Measurements from ENCODE around the gene MSI2. TPM values are rescaled to one million over a fixed set of nuclear protein-coding genes. Genes with fewer than 3 reads are reported as not detected.

MSI2 gene
- polyA plus RNA-seq, 3 donors from 2014 or later: 0.88 to 3.6 (median 2.4) TPM

DNA sequence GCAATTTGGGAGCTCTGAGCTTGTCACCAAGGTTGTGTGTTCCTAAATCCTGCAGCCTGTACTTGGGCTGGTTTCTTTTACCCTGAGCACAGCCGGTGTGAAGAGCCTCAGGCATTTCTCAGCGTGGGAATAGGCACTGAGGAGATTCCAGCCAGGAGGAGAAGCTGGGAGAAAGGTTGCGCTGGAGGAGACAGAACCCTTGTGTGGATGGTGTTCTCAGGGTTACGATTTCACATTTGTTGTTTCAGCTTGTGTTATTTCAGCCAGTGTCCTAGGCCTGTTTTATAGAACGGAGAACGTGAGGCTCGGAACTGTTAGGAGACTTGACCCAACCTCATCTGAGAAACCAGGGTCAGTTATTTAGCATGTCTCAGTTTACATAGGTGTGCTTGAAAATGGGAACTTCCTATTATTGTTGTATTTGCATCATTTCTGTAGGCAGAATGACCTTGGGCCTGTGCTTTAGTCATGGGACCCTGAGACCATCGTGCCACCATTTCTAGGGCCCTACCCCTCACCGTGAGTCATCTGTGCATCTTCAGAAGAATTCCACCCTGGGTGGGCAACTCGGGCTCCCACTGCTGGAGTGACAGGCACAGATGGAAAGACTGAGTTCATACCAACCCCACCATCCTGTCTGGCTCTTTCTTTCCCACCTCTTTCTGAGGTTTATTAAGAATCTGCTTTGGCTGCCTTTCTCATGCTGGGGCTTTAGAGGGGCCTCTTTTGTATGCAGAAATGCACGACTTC, 134.9 kb downstream of the MSI2 start:
- Mint-ChIP-seq H3K4me3 (no peak overlapping the region), H3K27ac (no peak overlapping the region), H3K9me3 (peaks cover 0 to 19% (median 9%) of the 10 kb centered on the region in 6 donors), H3K4me1 (peaks cover 1 to 7% of the 10 kb centered on the region in 2 donors), H3K27me3 (ENCODE audit: low read depth in 3 of 3) (peaks cover 0 to 3% (median 0%) of the 10 kb centered on the region in 3 donors), H3K36me3 (peaks cover 14 to 30% (median 19%) of the 10 kb centered on the region in 3 donors)
- DNase-seq: no peak

DNA sequence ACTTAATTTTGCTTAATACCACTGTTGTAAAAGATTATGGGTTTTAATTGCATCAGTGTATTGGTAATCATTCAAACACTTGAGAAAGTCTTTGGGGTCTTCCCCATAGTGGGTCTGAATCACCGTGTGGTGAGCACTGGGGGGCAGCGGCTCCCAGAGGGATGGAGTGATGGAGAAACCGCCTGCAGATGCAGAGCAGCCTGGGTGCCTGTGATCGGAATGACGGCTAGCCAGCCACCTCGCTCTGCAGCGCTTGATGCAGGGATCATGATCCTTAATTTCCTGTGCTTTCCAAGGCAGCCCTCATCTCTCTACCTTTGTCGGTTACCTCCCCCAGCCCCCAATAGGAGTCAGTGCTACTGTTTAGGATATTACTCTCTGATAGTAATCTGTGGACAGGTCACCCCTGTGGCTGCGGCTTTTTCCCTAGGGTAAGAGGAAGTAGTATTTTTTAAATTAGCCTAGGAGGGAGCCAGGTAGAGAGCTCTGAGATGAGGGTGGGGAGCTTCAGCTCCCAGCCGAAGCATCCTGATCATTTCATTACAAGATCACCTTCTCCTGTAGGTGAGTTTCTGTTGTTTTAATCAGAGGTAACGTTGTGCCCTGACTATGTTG, 135.6 kb downstream of the MSI2 start:
- peaks cover 14 to 25% (median 17%) of the 10 kb centered on the region in 3 donors for H3K36me3 Mint-ChIP-seq
- H3K27me3 Mint-ChIP-seq (ENCODE audit: low read depth in 3 of 3): peaks cover 0 to 3% (median 0%) of the 10 kb centered on the region in 3 donors
- H3K4me1 Mint-ChIP-seq: peaks cover 1 to 9% of the 10 kb centered on the region in 2 donors
- H3K9me3 Mint-ChIP-seq: peaks cover 0 to 12% (median 8%) of the 10 kb centered on the region in 6 donors
- H3K4me3 Mint-ChIP-seq: no peak overlapping the region
- no peak overlapping the region for H3K27ac Mint-ChIP-seq
- DNase-seq: no peak

DNA sequence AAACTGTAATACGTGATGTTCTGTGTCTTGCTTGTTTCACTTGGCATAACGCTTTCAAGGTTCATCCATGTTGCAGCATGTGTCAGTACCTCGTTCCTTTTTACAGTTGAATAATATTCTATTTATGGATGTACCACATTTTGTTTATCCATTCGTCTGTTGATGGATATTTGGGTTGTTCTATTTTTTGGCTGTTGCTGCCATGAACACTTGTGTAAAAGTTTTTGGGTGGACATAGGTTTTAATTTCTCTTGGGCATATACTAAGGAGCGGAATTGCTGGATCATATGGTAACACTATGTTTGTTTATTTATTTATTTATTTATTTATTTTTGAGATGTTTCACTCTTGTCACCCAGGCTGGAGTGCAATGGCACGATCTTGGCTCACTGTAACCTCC, 137.0 kb downstream of the MSI2 start:
- no peak overlapping the region for H3K4me3 Mint-ChIP-seq
- peaks cover 4 to 13% (median 12%) of the 10 kb centered on the region in 3 donors for H3K36me3 Mint-ChIP-seq
- peaks cover 0 to 3% (median 0%) of the 10 kb centered on the region in 3 donors for H3K27me3 Mint-ChIP-seq (ENCODE audit: low read depth in 3 of 3)
- H3K9me3 Mint-ChIP-seq: peaks cover 0 to 3% (median 1%) of the 10 kb centered on the region in 6 donors
- no peak for DNase-seq
- peaks cover 1 to 9% of the 10 kb centered on the region in 2 donors for H3K4me1 Mint-ChIP-seq
- H3K27ac Mint-ChIP-seq: no peak overlapping the region

DNA sequence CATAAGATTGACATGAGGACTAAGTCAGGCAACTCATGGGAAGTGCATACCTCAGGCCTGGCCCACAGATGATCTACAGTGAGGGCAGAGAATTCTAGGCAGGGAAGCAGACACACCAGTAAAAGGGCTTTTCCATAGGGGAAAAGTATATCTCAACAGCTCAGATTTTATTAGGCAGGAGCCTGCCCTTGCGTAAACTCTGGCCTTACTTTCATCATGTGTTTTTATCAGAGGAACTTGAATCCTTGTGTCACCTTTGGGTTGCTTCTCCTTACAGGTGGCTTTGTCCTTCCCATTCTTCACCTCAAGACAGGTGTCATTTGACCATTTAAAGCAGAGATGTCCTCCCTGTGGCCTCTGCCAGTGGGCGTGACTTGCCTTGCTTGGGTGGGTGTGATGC, 138.1 kb downstream of the MSI2 start:
- H3K9me3 Mint-ChIP-seq: peaks cover 0 to 3% (median under 1%) of the 10 kb centered on the region in 6 donors
- no peaks in the 10 kb centered on the region for H3K27me3 Mint-ChIP-seq (ENCODE audit: low read depth in 3 of 3)
- no peak overlapping the region for H3K4me3 Mint-ChIP-seq
- no peak overlapping the region for H3K27ac Mint-ChIP-seq
- peaks cover 0 to 9% of the 10 kb centered on the region in 2 donors for H3K4me1 Mint-ChIP-seq
- H3K36me3 Mint-ChIP-seq: peaks cover 1 to 12% (median 11%) of the 10 kb centered on the region in 3 donors
- DNase-seq: no peak

DNA sequence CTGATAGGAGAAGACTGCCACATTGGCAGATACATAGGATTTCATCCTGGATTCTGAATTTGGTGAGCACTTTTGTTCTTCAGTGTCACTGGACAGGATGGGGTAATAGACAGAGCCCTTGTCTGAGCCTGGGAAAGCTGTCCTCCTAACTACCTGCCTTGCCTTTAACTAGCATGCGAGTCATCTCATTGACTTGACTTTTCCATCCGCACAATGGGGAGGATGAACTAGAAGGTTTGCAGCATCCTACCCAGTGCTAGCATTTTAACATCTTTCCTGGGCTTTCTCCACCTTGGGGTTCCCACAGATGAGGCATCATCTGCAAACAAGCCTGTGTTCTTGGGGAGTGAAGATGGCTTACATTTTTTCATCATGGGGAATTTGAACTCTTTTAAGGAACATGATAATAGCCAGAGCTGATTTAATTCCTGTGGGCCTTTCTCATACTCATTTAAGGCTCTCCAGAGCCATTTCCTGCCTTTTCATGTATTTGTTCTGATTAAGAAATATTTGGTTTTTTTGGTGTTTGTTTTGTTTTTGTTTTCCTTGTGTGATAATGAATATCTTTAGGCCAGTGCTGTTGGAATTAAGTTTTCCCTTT, 139.5 kb downstream of the MSI2 start:
- H3K9me3 Mint-ChIP-seq: peaks cover 0 to 3% (median 0%) of the 10 kb centered on the region in 6 donors
- H3K4me3 Mint-ChIP-seq: no peak overlapping the region
- DNase-seq: no peak
- H3K27ac Mint-ChIP-seq: no peak overlapping the region
- no peaks in the 10 kb centered on the region for H3K27me3 Mint-ChIP-seq (ENCODE audit: low read depth in 3 of 3)
- peaks cover 0 to 12% (median 11%) of the 10 kb centered on the region in 3 donors for H3K36me3 Mint-ChIP-seq
- peaks cover 0 to 9% of the 10 kb centered on the region in 2 donors for H3K4me1 Mint-ChIP-seq

DNA sequence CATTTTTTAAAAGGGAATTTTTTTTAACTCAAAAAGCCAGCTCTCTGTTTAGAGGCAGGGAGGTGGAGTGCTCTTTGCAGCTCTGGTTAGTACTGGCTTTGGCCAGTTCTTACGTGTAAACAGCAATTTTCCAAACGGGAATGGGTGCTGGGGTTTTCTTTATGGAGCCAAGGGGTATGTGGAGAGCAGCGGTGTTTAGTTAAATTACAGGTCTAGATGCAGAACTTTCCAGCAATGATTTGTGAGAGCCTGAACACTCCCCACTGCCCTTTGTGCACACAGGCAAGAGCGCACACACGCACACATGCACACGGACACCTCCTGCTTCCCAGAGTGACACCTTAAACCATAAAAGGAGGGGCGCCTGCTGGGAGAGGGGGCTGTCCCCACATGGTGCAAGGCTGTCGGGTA, 140.2 kb downstream of the MSI2 start:
- H3K27ac Mint-ChIP-seq: no peak overlapping the region
- peaks cover 0 to 9% of the 10 kb centered on the region in 2 donors for H3K4me1 Mint-ChIP-seq
- no peak for DNase-seq
- peaks cover 0 to 3% (median 0%) of the 10 kb centered on the region in 6 donors for H3K9me3 Mint-ChIP-seq
- peaks cover 0 to 16% (median 11%) of the 10 kb centered on the region in 3 donors for H3K36me3 Mint-ChIP-seq
- no peaks in the 10 kb centered on the region for H3K27me3 Mint-ChIP-seq (ENCODE audit: low read depth in 3 of 3)
- H3K4me3 Mint-ChIP-seq: no peak overlapping the region

GRCh38 chr17:57397402-57397801, 141.1 kb downstream of the MSI2 start:
- peaks cover 0 to 3% (median 0%) of the 10 kb centered on the region in 6 donors for H3K9me3 Mint-ChIP-seq
- no peak overlapping the region for H3K27ac Mint-ChIP-seq
- DNase-seq: no peak
- H3K27me3 Mint-ChIP-seq (ENCODE audit: low read depth in 3 of 3): no peaks in the 10 kb centered on the region
- peaks cover 0 to 15% (median 11%) of the 10 kb centered on the region in 3 donors for H3K36me3 Mint-ChIP-seq
- peaks cover 0 to 9% of the 10 kb centered on the region in 2 donors for H3K4me1 Mint-ChIP-seq
- H3K4me3 Mint-ChIP-seq: no peak overlapping the region

DNA sequence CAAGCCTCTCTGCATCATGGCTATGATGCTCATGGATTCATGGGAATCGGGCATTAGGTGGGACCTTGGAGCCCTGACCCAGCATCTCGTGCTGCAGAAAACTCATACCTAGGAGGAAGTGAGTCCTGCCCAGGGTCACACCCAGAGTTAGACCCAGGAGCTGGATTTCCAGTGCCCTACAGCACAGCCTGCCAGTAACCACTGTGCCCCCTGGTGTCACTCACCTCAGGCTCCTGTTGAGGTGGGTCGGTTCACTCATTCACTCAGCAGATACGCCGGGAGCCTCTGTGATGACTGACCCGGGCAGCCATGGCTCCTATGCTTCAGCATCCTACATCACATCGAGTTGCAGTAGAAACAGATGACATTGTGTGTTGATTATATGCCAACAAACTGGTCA, 143.4 kb downstream of the MSI2 start:
- Mint-ChIP-seq H3K4me1 (peaks cover 0 to 9% of the 10 kb centered on the region in 2 donors), H3K27ac (no peak overlapping the region), H3K4me3 (no peak overlapping the region), H3K36me3 (peaks cover 5 to 28% (median 15%) of the 10 kb centered on the region in 3 donors), H3K9me3 (peaks cover 0 to under 1% (median 0%) of the 10 kb centered on the region in 6 donors), H3K27me3 (ENCODE audit: low read depth in 3 of 3) (no peaks in the 10 kb centered on the region)
- DNase-seq: no peak

DNA sequence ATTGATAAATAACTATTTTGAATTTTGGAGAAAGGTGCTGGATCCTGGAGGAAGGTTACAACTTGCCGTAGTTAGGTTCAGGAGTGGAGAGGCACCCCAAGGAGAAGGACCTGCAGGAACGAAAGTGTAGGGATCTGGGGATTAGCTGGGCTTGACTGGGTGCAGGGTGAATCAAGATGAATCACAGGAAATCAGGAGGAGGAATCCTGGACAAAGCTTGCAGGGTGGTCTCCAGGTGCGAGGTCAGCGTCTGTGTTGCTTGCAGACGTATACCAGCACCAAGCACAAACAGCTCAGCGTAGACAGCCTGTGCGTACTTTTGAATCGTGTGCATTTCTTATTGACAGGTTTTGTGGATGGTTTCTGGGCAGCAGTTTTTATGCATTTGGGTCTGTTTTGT, 144.3 kb downstream of the MSI2 start:
- Mint-ChIP-seq H3K27ac (no peak overlapping the region), H3K4me3 (no peak overlapping the region), H3K36me3 (peaks cover 7 to 32% (median 7%) of the 10 kb centered on the region in 3 donors), H3K4me1 (peaks cover 0 to 8% of the 10 kb centered on the region in 2 donors), H3K9me3 (no peaks in the 10 kb centered on the region), H3K27me3 (ENCODE audit: low read depth in 3 of 3) (no peaks in the 10 kb centered on the region)
- no peak for DNase-seq

GRCh38 chr17:57401556-57402488, 145.5 kb downstream of the MSI2 start:
- Mint-ChIP-seq H3K4me1 (peaks cover 0 to 6% of the 10 kb centered on the region in 2 donors), H3K9me3 (no peaks in the 10 kb centered on the region), H3K4me3 (no peak overlapping the region), H3K27me3 (ENCODE audit: low read depth in 3 of 3) (no peaks in the 10 kb centered on the region), H3K36me3 (peaks cover 7 to 36% (median 15%) of the 10 kb centered on the region in 3 donors), H3K27ac (no peak overlapping the region)
- DNase-seq: no peak

DNA sequence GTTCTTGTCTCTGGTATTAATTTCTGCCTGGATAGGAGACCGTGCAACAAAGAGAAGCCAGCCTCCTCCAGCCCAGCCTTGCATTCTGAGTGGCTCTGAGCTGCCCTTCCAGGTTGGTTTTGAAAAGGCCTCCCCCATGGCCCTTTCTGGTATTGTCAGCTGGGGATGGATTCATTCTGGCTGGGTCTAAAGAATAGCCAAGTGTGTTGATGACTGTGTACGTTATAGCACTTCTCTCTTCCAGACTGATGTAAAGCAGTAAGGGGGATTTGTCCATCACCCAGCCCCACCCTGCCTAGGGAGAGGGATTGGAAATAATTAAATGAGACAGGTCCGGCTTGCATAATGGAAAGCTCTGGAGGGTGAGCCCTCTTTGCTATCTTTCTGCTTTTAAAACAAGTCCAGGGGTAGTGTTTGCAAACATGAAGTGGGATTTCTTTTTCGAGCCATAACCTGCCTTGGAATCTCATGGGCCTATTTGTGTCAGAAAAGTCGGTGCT, 146.4 kb downstream of the MSI2 start:
- Mint-ChIP-seq H3K4me3 (no peak overlapping the region), H3K27me3 (ENCODE audit: low read depth in 3 of 3) (peaks cover 0 to 4% (median 0%) of the 10 kb centered on the region in 3 donors), H3K36me3 (peaks cover 7 to 39% (median 15%) of the 10 kb centered on the region in 3 donors), H3K9me3 (no peaks in the 10 kb centered on the region), H3K4me1 (peaks cover 5 to 15% of the 10 kb centered on the region in 2 donors), H3K27ac (no peak overlapping the region)
- DNase-seq: no peak

DNA sequence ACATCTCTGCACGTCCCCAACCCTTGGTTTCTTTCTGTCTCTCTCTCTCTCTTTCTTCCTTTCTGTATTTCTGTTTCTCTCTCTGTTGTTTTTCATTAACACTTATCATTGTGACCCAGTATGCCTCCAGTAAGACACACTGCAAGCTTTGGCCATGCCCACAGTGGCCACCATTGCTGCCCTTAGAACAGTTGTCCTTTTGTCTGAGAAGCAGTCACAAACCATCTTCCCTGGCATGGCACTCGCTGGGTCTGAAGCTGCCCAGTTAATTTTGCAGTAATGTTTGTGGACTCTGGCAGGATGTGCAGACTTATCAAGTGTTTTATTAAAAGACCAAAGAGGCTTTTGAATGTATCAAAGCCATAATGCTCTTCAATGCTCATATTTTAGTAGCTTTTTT, 146.9 kb downstream of the MSI2 start:
- no peak for DNase-seq
- Mint-ChIP-seq H3K27me3 (ENCODE audit: low read depth in 3 of 3) (peaks cover 0 to 4% (median 0%) of the 10 kb centered on the region in 3 donors), H3K4me3 (no peak overlapping the region), H3K4me1 (peaks cover 10 to 20% of the 10 kb centered on the region in 2 donors), H3K27ac (peak overlapping the region in 1 of 6 donors; percentile 12), H3K36me3 (peaks cover 7 to 39% (median 15%) of the 10 kb centered on the region in 3 donors), H3K9me3 (no peaks in the 10 kb centered on the region)

DNA sequence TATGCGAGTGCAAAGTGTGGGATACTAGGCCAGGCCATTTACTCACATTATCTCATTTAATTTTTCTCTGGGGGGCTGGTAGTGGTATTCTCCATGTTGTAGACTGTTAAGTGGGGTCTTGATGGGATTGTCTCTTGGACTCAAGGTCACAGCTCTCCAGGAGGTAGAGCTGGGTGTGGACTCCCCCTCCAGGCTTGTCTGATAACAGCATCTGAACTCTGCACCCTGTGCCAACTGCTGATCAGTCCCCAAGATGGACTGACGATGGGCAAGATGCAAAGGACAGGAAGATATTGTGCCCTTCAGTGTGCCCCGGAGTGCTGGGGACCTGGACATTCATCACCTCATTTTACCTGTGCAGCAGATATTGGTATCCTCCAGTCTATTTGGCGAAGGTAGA, 147.8 kb downstream of the MSI2 start:
- peaks cover 0 to 4% (median 0%) of the 10 kb centered on the region in 3 donors for H3K27me3 Mint-ChIP-seq (ENCODE audit: low read depth in 3 of 3)

More for the DNA sequence above, 147.8 kb downstream of the MSI2 start:
- Mint-ChIP-seq H3K4me1 (peaks cover 16 to 28% of the 10 kb centered on the region in 2 donors), H3K36me3 (peaks cover 7 to 39% (median 15%) of the 10 kb centered on the region in 3 donors), H3K27ac (peak overlapping the region in 1 of 6 donors; percentile 12), H3K9me3 (no peaks in the 10 kb centered on the region), H3K4me3 (no peak overlapping the region)
- no peak for DNase-seq

Data from immature natural killer cell (primary cell).